Mammary epithelial cell (primary cell): ENCODE results near the gene KCTD10.

Source experiments
- CTCF ChIP-seq, 2 donors: IDR thresholded peaks in 1 of 2; conservative IDR thresholded peaks in 1 of 2; 2 replicates each; pipeline ENCODE4 v1.5.1; 2011 to 2012; ENCODE audit warnings: inconsistent platforms in 2 of 2, low read length in 2 of 2, mild to moderate bottlenecking in 2 of 2, control low read depth in 1 of 2, low read depth in 1 of 2; ENCODE audit not compliant: insufficient read depth in 1 of 2; ENCODE audit errors: extremely low read depth in 1 of 2
- EZH2 ChIP-seq: IDR thresholded peaks from 2 replicates; pipeline ENCODE4 v1.6.1; 2012; ENCODE audit warnings: low read length, inconsistent platforms, borderline replicate concordance

DNA sequence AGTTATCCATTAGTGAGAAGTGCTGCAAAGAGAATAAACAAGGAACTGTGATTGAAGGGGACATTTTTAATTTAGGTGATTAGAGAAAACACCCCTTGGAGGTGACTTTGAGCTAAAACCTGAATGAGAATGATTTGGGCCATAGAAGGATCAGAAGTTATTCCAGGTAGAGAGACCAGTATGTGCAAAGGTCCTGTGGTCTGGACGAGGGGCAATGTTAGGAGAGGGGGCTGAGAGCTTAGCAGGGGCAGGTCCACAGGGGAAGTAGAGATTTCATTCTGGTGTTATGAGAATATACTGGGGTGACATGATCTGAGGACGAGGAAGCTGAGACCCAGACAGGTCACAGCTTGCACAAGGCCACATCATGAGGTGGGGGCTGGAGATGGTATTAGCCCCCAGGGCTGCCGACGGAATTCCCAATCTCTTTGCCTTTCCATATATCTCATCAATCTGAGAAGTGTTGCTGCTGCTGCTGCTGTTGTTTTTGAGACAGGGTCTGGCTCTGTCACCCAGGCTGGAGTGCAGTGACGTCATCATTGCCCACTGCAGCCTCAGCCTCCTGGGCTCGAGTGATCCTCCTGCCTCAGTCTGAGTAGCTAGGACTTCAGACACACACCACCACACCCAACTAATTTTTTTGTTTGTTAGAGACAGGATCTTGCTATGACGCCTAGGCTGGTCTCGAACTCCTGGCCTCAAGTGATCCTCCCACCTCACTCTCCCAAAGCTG, 55.6 kb downstream of the KCTD10 start:
- TF ChIP-seq CTCF (conservative IDR thresholded peaks at IDR 0.05 in 1 of 2, IDR thresholded peaks at IDR 0.05 in 1 of 2; ENCODE audit: extremely low read depth in 1 of 2, insufficient read depth in 1 of 2, low read depth in 1 of 2, low read length in 2 of 2) (no peak), EZH2 (no peak)
